Endothelial cell of umbilical vein (primary cell): ENCODE data around the gene FARP1.

Experiments
- EZH2 ChIP-seq: IDR thresholded peaks from 2 replicates; pipeline ENCODE4 v1.6.1; 2012; ENCODE audit warnings: borderline replicate concordance, low read depth, mild to moderate bottlenecking, moderate library complexity, low read length, inconsistent platforms; ENCODE audit not compliant: severe bottlenecking
- FOS ChIP-seq: IDR thresholded peaks from 2 replicates; pipeline ENCODE4 v1.6.1; 2011; ENCODE audit warnings: mild to moderate bottlenecking, low read length, moderate library complexity, borderline replicate concordance; ENCODE audit not compliant: insufficient read depth
- JUN ChIP-seq: IDR thresholded peaks from 2 replicates; pipeline ENCODE4 v1.6.1; 2011; ENCODE audit warnings: borderline replicate concordance, low read depth; ENCODE audit not compliant: insufficient read length, insufficient read depth
- MYC ChIP-seq: IDR thresholded peaks from one replicate; pipeline ENCODE4 v1.6.1; 2011; ENCODE audit warnings: mild to moderate bottlenecking, low read depth, low read length
- POLR2A ChIP-seq: IDR thresholded peaks from 2 replicates; pipeline ENCODE4 v1.6.1; 2012; ENCODE audit warnings: low read depth, mild to moderate bottlenecking, control low read depth, low read length
- POLR2AphosphoS5 ChIP-seq: IDR thresholded peaks from 2 replicates; pipeline ENCODE4 v1.6.1; 2012; ENCODE audit warnings: low read depth, mild to moderate bottlenecking, control low read depth, low read length, moderate library complexity; ENCODE audit not compliant: insufficient read depth
- TF ChIP-seq, protein P1 (sequence below), 2 donors: IDR thresholded peaks; 1 replicate in 1 of 2; 2 replicates in 1 of 2; pipeline ENCODE4 v1.5.1; 2011; ENCODE audit warnings: low read length in 2 of 2, mild to moderate bottlenecking in 2 of 2, moderate library complexity in 2 of 2, control low read depth in 1 of 2, inconsistent platforms in 1 of 2, low read depth in 1 of 2; ENCODE audit not compliant: insufficient read depth in 1 of 2; ENCODE audit errors: extremely low read depth in 1 of 2
- TF ChIP-seq, protein P2 (sequence below): IDR thresholded peaks from 2 replicates; pipeline ENCODE4 v1.6.1; 2011; ENCODE audit not compliant: insufficient read depth, insufficient read length

DNA sequence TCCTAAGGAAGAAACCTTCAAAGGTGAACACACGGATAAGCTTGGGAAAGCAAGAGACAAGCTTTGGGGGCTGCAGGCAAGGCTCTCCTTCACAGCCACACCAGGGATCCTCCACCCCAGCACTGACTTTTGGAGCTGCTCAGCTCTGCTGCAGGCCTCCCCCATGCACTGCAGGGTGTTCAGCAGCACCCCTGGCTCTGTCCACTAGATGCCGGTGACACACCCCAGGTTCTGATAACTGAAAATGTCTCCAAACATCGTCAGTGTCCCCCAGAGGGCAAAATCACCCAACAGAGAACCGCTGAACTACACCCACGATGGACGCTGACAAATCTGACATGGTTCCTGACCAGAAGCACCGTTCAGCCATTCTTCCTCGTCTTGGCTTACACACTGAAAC is 343.5 kb downstream of the FARP1 start:
- TF ChIP-seq POLR2A (no peak), EZH2 (no peak), POLR2AphosphoS5 (no peak), JUN (no peak), MYC (no peak), FOS (no peak)
- TF ChIP-seq, protein P1, sequence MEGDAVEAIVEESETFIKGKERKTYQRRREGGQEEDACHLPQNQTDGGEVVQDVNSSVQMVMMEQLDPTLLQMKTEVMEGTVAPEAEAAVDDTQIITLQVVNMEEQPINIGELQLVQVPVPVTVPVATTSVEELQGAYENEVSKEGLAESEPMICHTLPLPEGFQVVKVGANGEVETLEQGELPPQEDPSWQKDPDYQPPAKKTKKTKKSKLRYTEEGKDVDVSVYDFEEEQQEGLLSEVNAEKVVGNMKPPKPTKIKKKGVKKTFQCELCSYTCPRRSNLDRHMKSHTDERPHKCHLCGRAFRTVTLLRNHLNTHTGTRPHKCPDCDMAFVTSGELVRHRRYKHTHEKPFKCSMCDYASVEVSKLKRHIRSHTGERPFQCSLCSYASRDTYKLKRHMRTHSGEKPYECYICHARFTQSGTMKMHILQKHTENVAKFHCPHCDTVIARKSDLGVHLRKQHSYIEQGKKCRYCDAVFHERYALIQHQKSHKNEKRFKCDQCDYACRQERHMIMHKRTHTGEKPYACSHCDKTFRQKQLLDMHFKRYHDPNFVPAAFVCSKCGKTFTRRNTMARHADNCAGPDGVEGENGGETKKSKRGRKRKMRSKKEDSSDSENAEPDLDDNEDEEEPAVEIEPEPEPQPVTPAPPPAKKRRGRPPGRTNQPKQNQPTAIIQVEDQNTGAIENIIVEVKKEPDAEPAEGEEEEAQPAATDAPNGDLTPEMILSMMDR (IDR thresholded peaks at IDR 0.05; ENCODE audit: extremely low read depth in 1 of 2, insufficient read depth in 1 of 2, low read depth in 1 of 2, low read length in 2 of 2) = no peak
- TF ChIP-seq, protein P2, sequence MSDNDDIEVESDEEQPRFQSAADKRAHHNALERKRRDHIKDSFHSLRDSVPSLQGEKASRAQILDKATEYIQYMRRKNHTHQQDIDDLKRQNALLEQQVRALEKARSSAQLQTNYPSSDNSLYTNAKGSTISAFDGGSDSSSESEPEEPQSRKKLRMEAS = no peak
